Erythroblast (primary cell): ENCODE measurements around the gene SH3RF2.

Experiments used
- GATA1 ChIP-seq: IDR thresholded peaks from 2 replicates; pipeline ENCODE4 v1.6.1; 2011; ENCODE audit warnings: low read depth, mild to moderate bottlenecking, control low read depth, low read length, moderate library complexity
- POLR2A ChIP-seq: IDR thresholded peaks from 2 replicates; pipeline ENCODE4 v1.6.1; 2011; ENCODE audit warnings: mild to moderate bottlenecking, low read length

- TF ChIP-seq POLR2A: no peak
- no peak for TF ChIP-seq GATA1
Observed at GRCh38 chr5:146020100-146020499, 83.7 kb downstream of the SH3RF2 start.
